Activated T-cell treated with anti-CD3 and anti-CD28 coated beads, Interleukin-2, amount 50 U/mL, for 1 hour (primary cell): ENCODE measurements around the gene BLM.
A peak's percentile ranks its signal among the peaks of the same experiment; 100 is the strongest.
"Not testable (repeated sequence)": the region's sequence is repeated elsewhere in the genome, so short reads cannot be mapped to it uniquely, and the experiment has no call there.

ENCODE experiments used
- DNase-seq: peaks from one replicate; pipeline ENCODE4 v3.0.0-alpha.2; 2020

BLM gene

DNA sequence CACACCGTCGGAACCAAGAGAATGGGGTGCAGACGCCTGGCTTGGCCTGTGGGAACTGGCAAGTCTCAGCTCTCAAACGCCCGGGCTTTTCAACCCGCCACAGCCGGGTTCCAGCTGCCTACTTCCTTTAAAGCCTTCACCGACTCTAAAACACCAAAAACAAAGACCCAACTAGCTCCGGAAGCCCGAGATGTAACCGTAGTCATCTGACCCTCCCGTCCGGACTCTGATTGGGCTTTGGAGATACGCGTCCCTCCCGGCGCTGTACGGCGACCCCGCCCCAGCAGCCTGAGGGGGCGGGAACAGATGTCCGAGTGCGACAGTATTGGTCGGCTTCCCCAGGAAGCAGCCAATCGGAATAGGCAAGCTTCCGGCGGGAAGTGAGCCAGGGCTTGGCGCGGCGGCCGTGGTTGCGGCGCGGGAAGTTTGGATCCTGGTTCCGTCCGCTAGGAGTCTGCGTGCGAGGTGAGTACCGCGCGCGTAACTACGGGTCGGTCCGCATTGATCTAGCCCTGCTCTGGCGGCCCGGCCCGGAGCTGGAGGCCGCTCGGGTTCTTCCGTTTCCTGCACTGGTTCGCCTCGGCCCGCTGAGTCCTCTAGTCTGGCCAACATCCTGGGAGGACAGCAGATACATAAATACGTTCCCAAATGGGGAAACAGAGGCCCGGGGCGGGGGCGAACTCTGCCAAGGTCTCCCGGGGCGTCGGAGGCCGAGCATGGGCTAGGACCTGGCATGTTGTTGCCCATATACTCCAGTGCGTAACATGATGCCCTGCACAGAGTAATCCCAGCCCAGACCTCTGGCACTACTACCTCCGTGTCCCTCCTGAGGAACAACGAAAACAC lies at the start of gene BLM:
Gene BLM (plus strand): TSS at position 371 of the 846 bp plus-strand sequence. CDS start 30,047 bp downstream, outside the sequence.
- peak; percentile 93 for DNase-seq

- not testable (repeated sequence) for DNase-seq
Observed at GRCh38 chr15:90667755-90668345, 49.3 kb upstream of the BLM start.

DNA sequence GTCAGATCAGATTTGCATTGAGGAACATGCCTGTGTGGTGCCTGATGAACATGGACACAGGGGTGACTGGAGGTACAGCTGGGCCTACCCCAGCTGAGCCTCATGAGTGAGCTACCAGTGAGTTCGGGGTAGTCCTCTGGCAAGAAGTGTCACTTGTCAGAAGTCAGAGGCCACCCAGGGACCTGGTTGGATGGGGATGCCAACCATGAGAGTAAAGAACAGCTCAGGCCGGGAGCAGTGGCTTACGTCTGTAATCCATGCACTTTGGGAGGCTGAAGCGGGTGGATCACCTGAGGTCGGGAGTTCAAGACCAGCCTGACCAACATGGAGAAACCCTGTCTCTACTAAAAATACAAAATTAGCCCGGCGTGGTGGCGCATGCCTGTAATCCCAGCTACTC lies 46.5 kb upstream of the BLM start:
- DNase-seq, result not testable (repeated sequence)

- no peak for DNase-seq
Observed at GRCh38 chr15:90671216-90671615, 45.9 kb upstream of the BLM start.

DNA sequence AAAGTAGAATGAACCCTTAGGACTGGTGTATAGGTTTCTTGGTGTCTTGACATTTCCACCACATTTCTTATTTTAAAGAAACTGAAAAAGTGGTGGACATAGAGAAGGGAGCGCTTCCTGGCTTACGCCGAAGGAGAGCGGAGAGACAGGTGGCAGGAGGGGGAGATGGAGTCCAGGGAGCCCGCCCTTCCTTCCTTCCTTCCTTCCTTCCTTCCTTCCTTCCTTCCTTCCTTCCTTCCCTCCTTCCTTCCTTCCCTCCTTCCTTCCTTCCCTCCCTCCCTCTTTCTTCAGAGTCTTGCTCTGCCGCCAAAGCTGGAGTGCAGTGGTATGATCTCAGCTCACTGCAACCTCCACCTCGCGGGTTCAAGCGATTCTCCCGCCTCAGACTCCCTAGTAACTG lies 43.8 kb upstream of the BLM start:
- not testable (repeated sequence) for DNase-seq

- DNase-seq, result no peak
Observed at GRCh38 chr15:90674476-90674875, 42.7 kb upstream of the BLM start.

DNA sequence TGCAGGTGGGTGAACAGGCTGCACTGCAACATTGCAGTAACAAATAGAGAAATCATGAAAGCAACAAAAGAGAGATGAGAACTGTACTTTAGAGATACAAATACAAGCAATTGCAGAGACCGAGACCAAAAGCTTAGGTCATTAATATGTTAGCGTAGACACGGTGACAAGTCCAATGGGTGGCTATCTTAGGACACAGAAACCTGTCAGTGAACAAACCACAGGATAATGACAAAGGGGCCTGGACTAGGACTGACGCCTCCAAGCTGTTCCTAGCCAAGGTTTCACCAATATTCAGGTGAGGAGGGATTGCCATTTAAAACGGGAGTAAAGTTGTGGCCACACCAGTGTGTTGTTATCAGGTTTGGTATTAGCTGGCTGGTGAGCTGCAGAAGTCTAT lies 41.7 kb upstream of the BLM start:
- DNase-seq, result no peak

GRCh38 chr15:90677807-90678790 lies 39.0 kb upstream of the BLM start:
- no peak for DNase-seq

GRCh38 chr15:90679959-90680358 lies 37.2 kb upstream of the BLM start:
- DNase-seq, result no peak

- no peak for DNase-seq
Observed at GRCh38 chr15:90680371-90680935, 36.7 kb upstream of the BLM start.

DNA sequence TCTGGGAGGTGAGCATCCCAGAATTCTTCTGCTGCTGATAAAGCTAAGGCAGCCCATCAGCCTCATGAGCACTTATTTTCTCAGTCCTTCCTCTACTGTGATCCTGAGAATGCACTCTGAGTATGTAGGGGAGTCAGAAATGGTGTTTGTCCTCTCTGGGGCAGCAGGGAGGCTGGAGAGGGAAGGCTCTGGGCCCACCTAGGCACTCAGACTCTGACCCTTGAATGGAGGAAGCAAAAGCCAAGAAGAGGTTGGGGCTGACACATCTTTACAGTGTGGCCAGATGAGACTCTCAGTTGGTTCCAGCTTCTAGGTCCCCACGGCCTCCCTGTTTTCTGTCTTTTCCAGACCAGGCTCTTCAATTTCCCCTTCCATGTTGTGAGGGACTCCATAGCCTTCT lies 36.1 kb upstream of the BLM start:
- no peak for DNase-seq

- no peak for DNase-seq
Observed at GRCh38 chr15:90681480-90681879, 35.7 kb upstream of the BLM start.

DNA sequence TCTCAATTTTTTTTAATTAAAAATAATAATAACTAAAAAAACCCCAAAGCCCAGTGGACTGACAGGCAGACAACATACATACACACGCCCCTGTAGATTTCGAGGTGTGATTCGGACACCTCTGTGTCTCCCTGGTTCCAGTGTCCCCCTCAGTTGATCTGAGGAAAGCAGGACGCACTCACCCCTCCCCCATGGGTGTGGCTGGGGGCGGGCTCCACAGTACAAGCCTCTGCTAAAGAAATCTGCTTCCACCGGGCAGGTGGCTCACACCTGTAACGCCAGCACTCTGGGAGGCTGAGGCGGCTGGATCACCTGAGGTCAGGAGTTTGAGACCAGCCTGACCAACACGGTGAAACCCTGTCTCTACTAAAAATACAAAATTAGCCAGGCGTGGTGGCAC lies 33.8 kb upstream of the BLM start:
- DNase-seq, result no peak

DNA sequence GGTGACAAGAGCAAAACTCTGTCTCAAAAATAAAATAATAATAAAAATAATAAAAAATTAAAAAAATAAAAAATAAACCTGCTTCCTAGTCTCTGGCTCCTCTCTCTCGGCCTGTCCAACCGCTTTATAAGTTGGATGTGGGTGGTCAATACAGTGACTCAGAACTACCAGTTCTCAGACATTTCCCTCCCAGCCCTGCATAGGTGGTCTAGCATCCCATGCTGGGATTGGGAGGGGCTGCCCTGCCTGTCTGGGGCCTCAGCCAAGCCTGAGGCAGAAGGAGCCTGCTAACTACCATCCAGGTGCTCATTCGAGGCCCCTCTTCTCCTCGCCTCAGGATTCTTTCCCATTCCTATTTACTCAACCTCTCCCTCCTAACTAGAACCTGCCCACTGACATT lies 33.3 kb upstream of the BLM start:
- no peak for DNase-seq

GRCh38 chr15:90684281-90684680 lies 32.9 kb upstream of the BLM start:
- DNase-seq, result no peak

GRCh38 chr15:90685591-90686434 lies 31.3 kb upstream of the BLM start:
- DNase-seq, result no peak

GRCh38 chr15:90686435-90687218 lies 30.5 kb upstream of the BLM start:
- no peak for DNase-seq

GRCh38 chr15:90689326-90689961 lies 27.7 kb upstream of the BLM start:
- DNase-seq, result not testable (repeated sequence)

- DNase-seq, result no peak
Observed at GRCh38 chr15:90690585-90690984, 26.6 kb upstream of the BLM start.

GRCh38 chr15:90691369-90691768 lies 25.8 kb upstream of the BLM start:
- DNase-seq, result no peak
